CD4-positive, alpha-beta T cell treated with Interferon alpha-2 for 1 hour (primary cell): ENCODE data around the gene AKAP17A.
"Not testable (repeated sequence)": the region's sequence is repeated elsewhere in the genome, so short reads cannot be mapped to it uniquely, and the experiment has no call there.

Experiments
- DNase-seq, 2 donors: peaks; one replicate each; pipeline ENCODE4 v3.0.0-alpha.2; 2020 to 2022

Gene AKAP17A

GRCh38 chrX:1609311-1609710 lies 17.9 kb downstream of the AKAP17A start:
- no peak for DNase-seq

- no peak for DNase-seq
Observed at GRCh38 chrX:1609762-1610161, 18.4 kb downstream of the AKAP17A start.

GRCh38 chrX:1610166-1610565 lies 18.8 kb downstream of the AKAP17A start:
- no peak for DNase-seq

GRCh38 chrX:1610736-1611135 lies 19.3 kb downstream of the AKAP17A start:
- no peak for DNase-seq

GRCh38 chrX:1612641-1613286 lies 21.4 kb downstream of the AKAP17A start:
- DNase-seq = no peak

GRCh38 chrX:1614927-1615326 lies 23.5 kb downstream of the AKAP17A start, which contains the start of gene ASMT:
Gene ASMT, plus strand, starts transcription at chrX:1615059. Its CDS starts 141 bp downstream, at chrX:1615200.
- DNase-seq = no peak

GRCh38 chrX:1618689-1619088 lies 27.3 kb downstream of the AKAP17A start:
- no peak for DNase-seq

- DNase-seq = no peak
Observed at GRCh38 chrX:1623691-1624090, 32.3 kb downstream of the AKAP17A start.

- DNase-seq = not testable (repeated sequence)
Observed at GRCh38 chrX:1624158-1624860, 32.9 kb downstream of the AKAP17A start.

GRCh38 chrX:1624861-1625215 lies 33.4 kb downstream of the AKAP17A start:
- DNase-seq = not testable (repeated sequence)

- DNase-seq = no peak
Observed at GRCh38 chrX:1629244-1629643, 37.8 kb downstream of the AKAP17A start.

GRCh38 chrX:1646009-1646408 lies 54.6 kb downstream of the AKAP17A start:
- DNase-seq = no peak

GRCh38 chrX:1649621-1650020 lies 58.2 kb downstream of the AKAP17A start:
- no peak for DNase-seq
